Activated CD8-positive, alpha-beta memory T cell treated with anti-CD3 and anti-CD28 coated beads, Interleukin-2, amount 50 U/mL, for 4 hours (primary cell): ENCODE data around the gene LDB3.
"Not testable (repeated sequence)": the region's sequence is repeated elsewhere in the genome, so short reads cannot be mapped to it uniquely, and the experiment has no call there.

Experiments
- DNase-seq: peaks from one replicate; pipeline ENCODE4 v3.0.0-alpha.2; 2020

The LDB3 gene, protein sequence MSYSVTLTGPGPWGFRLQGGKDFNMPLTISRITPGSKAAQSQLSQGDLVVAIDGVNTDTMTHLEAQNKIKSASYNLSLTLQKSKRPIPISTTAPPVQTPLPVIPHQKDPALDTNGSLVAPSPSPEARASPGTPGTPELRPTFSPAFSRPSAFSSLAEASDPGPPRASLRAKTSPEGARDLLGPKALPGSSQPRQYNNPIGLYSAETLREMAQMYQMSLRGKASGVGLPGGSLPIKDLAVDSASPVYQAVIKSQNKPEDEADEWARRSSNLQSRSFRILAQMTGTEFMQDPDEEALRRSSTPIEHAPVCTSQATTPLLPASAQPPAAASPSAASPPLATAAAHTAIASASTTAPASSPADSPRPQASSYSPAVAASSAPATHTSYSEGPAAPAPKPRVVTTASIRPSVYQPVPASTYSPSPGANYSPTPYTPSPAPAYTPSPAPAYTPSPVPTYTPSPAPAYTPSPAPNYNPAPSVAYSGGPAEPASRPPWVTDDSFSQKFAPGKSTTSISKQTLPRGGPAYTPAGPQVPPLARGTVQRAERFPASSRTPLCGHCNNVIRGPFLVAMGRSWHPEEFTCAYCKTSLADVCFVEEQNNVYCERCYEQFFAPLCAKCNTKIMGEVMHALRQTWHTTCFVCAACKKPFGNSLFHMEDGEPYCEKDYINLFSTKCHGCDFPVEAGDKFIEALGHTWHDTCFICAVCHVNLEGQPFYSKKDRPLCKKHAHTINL

DNA sequence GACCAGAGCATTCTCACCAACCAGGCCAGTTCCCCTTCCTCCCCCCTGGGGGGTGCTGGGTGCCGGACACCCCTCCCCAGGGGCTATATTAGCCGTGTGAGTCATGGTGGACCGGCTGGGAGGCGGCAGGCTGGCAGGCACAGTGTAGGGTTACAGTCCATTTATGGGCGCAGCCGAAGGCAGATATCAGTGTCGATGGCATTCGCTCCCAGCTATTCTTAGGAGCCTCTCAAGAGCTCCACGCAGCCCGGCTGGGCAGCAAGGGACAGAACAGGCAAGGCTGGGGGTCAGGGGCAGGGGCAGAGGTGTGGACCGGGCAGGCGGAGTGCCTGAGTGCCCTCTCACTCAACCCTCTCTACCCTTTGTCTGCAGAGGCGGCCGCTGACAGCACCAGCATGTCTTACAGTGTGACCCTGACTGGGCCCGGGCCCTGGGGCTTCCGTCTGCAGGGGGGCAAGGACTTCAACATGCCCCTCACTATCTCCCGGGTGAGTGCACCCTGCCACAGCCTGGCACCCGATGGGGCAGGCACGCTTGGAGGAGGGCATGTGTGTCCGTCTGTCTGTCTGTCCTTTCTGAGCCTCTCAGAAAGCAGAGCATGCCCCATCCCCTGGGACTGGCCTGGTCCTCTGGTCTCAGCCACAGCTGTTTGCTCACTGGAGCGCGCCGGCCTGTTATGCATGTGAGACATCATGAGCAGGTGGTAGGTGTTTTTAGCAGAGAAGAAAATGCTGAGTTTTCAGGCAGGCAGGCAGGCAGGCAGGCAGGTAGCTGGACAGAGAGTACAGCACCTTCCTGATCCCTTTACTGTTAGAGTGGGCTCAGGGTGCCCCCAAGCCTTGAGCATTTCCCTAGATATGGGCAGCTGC is at the start of gene LDB3:
Gene LDB3 (plus strand): TSS at position 215 of the 869 bp plus-strand sequence. CDS start 181 bp downstream, at position 396.
- no peak for DNase-seq

DNA sequence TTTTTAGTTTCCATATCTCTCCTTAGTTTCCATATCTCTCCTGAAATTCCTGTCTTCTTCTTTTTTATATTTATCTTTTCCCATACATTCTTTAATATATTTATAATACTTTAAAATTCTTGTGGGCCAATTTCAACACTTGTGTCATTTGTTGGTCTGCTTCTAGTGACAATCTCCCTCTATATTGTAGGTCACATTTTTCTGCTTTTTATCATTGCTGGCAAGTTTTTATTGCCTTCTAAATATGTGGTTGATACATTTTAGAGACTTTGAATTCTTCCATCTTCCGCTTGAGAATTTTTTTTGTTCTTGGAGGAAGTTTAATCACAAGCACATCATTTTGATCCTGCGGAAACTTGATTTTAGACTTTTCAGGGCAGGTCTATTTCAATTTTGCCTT is 40.0 kb upstream of the LDB3 start:
- DNase-seq: no peak

DNA sequence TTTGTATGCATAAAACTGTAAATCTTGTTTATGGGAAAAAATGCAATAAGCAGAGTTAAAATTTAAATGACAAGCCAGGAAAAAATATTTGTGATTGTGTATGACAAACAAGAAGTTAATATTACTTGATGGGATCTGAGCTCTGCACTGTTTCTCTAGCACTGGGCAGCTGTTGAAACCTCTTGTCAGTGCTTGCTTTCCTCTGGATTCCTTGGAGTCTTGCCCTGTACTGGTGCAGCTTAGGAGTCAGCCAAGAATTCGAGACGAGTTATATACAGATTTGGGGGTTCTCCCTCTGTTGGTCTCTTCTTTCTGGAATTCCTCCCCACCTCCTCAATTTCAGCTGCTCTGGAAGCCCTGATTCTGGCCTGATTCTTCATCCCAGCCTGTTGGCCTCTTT is 38.2 kb upstream of the LDB3 start:
- no peak for DNase-seq

DNA sequence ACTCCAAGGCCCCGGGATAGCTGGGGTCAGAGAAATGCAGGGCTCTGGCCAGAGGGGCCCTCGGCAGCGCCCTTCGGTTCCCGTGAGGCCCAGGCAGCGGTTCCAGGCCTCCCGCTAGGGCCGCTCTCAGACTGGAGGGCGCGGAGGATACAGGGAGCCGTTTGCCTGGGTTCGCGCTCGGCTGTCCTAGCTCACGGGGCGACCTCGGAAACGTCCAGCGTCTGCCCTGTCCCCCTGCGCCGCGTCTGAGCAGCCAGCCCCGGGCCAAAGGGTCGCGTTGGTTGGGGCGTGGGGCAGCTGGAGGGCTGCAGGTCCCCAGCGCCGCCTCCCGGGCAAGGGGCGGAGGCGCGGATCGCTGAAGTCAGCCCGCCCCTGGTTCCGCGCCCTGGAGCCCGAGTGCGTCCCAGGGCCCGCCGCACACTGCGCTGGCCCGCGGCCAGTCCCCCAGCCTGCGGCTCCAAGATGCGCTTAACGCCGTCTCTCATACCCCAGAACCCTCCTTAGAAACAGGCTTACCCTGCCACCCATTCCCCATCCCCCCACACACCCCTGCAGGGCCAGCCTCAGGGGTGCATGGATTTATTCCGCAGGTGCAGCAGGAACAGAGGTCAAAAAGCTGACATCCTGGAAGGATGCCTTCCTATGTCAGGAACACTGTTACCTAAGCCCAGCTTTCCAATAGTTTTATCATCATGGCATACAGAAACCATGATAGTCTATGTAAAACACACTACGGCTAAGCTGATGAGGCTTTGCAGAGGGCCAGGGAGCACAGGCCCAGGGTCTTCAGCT is 36.1 kb upstream of the LDB3 start:
- DNase-seq: no peak

DNA sequence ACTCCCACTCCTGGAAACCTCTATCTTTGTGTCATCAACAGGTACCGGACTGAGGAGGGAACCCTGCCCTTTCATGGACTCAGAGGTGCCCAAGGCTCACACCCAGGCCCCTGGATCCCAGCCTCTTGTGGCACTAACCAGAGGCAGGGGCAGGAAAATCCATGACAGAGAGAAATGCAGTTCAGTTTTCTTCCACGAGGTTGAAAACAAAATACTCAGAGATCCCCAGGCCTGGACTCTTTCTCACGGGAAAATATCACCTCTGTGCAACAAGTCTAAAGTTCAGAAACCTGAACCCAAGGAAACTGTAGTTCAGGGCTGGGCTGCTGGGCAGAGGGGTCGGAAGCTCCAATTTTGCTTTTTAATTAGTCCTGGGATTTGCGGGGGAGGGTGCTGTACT is 35.4 kb upstream of the LDB3 start:
- DNase-seq: no peak

DNA sequence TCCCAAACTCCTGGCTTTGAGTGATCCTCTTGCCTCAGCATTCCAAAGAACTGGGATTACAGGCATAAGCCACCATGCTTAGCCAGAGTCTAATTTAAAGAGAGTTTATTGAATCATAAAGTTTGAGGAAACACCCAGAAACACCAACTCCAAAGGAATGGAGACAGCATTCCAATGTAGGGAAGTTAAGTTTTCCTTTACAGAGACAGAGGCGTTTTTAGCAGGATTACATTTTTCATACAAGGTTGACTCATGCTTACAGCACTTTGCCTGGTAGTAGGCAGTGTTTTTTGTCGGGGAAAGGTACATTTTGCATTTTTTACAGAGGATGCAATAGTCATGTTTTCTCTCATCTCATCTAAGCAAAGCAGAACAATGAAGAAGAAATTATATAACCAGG is 32.9 kb upstream of the LDB3 start:
- no peak for DNase-seq

DNA sequence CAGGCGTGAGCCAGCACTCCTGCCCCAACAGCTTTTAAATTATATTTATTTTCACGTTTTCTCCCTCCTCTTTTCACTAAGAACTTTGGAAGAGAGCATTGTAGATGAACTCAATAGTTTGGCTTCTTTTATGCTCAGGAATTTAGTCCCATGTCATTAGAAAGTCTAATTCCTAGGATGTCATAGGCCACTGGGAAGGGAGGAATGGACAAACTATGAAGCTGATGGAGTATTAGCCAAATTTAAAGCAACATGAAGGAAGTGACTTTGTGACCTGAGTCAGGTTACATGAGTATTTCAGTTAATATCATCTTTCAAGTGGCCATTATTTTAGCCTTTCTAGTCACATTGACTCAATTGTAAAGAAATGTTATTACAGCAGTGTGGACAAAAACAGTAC is 32.0 kb upstream of the LDB3 start:
- DNase-seq: no peak

DNA sequence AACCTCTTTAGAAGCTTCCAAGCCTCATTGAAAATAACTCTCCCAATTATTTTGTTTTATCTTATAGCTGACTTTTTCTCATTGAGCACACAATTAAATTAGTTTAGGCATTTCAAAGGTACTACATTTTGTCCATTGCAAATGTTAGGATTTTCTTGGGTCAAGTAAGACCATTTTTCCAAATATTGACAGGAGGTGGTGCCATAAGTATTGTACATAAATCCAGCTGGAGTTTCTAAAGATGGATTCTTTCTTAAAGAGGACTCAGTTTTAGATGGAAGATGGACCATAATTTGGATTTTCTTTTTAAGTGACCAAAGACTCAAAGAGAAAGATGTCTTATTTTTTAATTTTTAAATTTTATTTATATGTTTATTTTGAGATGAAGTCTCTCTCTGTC is 26.3 kb upstream of the LDB3 start:
- DNase-seq: no peak

DNA sequence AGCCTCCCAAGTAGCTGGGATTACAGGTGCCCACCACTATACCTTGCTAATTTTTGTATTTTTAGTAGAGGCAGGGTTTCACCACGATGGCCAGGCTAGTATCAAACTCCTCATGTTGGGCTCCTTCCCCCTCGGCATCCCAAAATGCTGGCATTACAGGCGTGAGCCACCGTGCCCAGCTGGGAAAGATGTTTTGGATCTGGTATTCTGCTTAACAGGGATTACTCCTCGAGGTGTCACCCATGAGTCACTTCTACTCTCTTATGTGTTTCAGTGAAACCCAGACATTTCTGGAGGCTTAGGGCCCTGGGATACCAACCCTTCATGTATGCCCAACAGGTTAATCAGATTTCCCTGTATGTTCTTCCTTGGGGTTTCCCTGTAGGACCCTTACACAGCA is 25.8 kb upstream of the LDB3 start:
- no peak for DNase-seq

DNA sequence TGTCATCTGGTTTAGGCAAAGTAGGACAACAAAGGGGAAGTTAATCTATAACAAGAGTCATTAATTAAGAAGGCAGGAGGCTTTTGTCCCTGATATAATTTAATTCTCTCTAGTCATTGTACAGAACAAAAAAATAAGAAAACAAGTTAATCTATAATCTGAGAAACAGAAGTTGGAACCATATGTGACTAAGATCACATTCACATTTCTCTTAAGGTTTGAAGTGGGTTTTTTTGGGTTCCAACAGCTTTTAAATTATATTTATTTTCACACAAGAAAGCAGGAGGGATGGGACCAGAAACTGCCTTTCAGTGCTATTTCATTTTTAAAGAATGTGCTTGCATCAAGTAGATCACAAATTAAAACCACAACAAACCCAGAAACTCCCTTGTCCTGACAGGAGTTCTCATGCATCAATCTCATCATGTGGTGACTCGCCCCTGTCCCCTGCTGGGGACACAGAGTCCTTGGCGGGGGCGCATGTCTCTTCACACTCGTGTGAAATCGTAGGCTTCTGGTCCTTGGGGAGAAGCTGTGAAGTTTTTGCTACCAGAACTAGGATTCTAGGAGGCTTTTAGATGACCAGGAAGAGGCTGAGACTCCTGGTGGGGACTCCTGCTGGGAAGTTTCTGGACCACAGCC is 24.0 kb upstream of the LDB3 start:
- no peak for DNase-seq

DNA sequence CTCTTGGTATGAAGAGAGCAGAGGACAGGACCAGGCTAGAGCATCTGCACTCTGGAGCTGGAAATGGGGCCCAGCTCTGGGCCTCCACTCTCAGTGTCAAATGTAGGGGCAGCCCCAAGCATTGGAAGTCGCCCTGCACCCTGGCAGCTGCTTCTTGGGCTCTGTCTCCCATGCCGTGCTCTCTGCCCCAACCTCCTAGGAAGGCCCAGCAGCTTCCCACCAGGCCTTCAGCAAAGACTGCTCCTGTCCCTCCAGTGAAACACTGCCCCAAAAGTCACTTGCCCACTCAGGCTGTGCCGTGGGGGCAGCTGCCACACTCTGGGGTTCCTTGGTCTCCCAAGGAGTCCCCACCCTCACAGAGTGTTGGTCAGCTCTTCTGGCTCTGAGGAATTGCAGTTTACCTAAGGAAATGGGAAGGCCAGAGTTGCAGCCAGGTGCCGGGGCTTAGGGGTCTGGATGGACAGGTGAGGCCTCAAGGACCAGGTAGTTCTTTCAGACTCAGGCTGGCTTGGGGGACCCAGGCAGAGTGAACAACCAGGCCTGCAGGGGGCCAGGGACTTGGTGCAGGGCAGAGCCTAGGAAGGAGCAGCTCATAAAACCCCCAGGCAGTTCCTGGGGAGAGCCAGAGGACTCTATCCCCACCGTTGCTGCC is 23.4 kb upstream of the LDB3 start:
- DNase-seq: no peak

DNA sequence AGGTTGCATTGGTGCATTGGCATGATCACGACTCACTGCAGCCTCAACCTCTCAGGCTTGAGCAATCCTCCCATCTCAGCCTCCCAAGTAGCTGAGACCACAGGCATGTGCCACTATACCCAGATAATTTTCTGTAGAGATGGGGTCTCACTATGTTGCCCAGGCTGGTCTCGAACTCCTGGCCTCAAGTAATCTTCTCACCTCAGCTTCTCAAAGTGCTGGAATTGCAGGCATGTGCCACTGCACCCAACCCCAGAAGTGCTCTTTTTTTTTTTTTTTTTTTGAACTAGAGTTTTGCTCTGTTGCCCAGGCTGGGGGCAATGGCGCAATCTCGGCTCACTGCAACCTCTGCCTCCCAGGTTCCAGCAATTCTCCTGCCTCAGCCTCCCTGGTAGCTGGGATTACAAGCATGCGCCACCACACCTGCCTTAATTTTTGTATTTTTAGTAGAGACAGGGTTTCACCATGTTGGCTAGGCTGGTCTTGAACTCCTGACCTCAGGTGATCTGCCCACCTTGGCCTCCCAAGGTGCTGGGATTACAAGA is 22.6 kb upstream of the LDB3 start:
- not testable (repeated sequence) for DNase-seq

DNA sequence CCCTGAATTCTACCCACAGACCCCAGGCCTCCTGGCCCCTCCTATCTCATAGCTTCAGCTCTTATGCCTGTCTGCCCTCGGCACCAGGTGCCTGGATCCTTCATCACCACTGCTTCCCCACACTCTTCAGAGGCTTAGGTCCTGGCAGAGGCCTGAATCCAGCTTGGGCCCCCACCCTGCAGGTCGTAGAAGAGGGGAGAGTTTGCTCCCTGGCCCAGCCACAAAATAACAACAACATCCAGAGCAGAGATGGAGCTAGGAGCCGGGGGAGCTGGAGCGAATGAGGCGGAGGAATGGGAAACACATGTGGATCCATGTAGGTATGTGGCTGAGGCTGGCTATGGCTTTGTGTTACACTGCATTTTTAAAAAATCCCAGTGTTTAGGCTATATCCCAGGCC is 21.8 kb upstream of the LDB3 start:
- no peak for DNase-seq

DNA sequence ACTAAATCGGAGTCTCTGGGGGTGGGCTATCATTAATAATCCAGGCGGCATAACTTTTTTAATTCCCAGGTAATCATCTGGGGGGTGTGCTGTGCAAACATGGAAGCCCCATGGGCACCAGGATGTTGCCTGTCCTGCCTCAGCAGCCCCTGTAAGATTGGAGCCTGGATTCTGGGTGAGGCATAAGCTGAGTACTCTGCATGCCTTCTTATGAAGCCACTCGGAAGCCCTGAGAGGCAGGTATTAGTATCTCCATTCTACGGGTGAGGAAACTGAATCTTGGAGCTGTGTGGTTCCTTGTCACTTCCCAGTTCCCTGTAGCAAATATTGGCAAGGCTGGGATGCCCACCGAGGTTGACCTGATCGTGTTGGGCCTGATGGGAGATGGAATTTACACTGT is 21.4 kb upstream of the LDB3 start:
- DNase-seq: no peak

DNA sequence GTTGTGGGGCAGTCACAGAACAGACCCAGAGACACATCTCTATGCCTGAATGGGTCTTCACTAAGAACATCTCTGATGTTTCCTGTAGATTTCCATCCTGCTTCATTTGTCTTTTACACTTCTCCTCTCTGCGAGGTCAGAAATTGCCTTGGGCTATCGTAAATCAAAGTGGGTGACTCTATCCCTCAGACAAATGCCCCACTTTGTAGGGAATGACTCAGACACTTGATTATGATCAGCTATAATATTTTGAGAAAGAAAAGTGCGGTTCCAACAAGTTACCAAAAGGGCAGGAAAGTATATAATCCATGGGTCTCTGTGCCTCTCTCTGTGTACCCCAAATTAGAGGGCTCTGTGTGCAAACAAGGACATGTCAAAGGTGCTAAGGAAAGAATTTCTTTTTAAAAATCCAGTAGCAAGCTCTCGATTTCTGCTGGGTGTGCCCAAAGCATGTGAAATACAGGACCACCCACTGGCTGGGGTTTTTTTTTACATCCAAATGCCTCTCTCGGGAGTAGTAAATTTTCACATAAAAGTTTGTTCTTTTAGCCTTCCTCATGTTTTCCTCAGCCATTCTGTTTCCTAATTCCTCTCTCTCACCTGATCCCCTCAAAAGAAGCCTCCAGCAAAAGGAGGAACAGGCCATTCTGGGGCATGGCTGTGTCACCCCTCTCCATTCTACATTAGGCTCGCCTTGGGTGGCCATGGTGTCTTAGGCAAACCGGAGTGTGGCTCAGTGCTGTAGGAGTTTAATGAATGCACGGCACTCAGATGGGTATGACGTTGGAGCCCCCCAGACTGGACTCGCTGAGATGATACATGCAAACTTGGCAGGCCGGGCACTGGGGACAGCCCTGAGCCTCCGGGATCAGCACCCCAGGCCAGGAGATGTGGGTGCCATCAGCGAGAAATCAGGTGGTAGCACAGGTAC is 20.3 kb upstream of the LDB3 start:
- no peak for DNase-seq

DNA sequence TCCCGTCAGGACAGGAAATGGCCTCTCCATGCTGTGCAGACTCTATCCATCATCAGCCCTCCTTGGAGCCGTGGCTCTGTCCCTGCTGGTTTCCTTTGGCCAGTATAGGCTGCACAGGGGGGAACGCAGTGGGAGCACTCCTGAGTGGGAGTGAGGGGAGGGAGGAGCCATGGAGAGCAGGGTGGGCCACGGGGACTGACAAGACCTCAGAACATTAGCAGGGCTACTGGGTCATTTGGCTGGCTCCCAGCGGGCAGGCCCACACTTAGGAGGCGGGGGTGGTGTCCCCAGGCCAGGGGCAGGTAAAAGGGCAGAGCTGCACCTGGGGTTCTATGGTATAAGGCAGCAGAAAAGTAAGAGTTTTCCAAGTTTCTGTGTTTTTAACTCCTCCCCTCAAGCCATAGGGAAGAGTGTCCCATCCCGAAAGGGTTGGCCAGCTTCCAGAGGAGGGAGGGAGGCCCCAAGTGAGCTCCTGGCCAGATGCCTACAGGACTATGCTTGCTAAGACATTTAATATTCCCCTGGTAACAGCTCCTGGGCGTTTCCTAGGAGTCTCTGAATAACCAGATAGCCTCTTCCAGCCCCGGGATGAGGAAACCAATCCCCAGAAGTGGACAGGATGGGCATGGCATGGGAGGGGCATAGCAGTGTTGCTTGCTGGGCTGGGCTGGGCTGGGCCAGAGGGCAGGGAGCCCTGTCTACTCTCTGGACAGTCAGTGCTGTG is 19.4 kb upstream of the LDB3 start:
- DNase-seq: no peak

DNA sequence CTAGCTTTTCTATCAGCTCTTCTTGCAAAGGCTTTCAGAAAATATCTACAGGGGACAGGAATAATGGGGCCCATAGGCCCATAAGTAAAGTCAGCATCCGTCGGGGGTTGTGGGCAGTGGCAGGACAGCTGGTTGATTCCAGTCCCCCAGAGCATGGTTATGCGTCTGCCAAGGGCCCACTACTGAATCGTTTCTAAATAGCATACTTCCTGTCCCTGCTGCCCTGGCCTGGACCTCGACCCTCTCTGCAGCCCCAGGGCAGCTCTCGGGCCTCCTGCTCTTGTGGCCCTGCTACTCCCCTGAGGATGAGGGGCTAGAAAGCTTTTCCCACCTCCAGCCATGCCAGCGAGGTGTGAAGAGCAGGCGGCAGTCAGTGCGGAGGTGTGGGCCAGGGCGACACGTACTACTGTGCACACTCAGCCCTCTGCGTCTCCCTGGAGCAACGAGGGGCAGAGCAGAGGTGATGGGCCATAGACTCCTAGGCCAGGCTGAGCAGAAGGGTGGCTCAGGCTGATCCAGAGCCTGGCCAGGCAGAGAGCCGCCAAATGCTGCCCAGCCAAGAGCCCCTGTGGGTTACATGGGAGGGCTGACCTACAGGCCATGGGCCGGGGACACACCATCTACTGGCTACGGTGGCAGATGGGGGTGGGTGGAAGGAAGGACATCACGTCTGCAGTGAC is 18.7 kb upstream of the LDB3 start:
- no peak for DNase-seq

DNA sequence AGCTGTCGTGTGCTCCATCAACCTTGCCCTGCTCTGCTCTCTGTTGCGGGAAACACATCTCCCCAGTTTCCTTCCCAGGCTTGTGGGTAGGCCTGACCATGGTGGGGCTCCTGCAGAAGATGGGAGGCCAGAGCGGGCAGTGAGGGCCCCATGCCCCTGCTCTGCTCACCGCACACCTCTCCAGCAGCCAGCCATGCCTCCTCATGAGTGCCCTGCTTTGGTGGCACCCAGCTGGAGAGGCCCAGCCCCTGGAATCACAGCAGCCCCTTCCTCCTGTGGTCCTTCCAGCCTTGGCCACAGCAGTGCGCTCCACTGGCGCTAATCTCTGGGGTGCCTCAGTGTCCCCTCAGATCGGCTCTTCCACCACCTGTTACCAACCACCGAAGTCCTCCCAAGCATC is 18.2 kb upstream of the LDB3 start:
- DNase-seq: no peak

DNA sequence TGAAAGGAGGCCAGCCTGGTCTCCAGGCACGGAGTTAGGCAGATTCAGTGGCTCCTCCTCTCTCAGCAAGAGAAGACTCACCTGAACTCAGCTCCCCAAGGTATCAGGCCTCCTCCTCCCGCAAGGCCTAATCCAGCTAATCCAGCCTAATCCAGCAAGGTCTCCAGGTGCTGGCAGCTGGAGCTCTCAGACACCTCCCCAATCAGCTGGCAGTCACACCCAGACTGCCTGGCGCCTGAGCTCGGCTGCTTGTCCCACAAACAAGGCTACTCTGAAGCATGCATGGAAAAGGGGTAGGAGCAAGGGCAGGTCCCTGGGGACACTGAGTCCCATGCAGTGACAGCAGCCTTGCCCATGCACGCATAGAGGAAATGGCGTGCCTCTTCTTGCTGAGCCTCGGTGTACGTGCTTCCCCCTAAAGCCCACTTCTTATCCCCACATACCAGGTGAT is 17.3 kb upstream of the LDB3 start:
- DNase-seq: no peak
